GM19023 (cell line): Measurements from ENCODE around the gene LSM3.

Experiments used
- ATAC-seq: cut with Tn5 transposase; IDR thresholded peaks from one replicate; pipeline ENCODE4 v1.9.1; 2021; ENCODE audit warnings: mild to moderate bottlenecking, moderate library complexity; ENCODE audit not compliant: unreplicated experiment

The LSM3 gene

DNA sequence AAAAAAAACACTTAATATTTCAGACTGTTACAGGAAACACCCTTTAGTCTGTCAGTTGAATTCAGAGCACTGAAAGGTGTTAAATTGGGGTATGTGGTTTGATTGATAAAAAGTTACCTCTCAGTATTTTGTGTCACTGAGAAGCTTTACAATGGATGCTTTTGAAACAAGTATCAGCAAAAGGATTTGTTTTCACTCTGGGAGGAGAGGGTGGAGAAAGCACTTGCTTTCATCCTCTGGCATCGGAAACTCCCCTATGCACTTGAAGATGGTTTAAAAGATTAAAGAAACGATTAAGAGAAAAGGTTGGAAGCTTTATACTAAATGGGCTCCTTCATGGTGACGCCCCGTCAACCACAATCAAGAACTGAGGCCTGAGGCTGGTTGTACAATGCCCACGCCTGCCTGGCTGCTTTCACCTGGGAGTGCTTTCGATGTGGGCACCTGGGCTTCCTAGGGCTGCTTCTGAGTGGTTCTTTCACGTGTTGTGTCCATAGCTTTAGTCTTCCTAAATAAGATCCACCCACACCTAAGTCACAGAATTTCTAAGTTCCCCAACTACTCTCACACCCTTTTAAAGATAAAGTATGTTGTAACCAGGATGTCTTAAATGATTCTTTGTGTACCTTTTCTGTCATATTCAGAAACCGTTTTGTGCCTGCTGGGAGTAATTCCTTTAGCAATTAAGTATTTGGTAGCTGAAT lies 35.9 kb upstream of the LSM3 start:
- no peak for ATAC-seq

DNA sequence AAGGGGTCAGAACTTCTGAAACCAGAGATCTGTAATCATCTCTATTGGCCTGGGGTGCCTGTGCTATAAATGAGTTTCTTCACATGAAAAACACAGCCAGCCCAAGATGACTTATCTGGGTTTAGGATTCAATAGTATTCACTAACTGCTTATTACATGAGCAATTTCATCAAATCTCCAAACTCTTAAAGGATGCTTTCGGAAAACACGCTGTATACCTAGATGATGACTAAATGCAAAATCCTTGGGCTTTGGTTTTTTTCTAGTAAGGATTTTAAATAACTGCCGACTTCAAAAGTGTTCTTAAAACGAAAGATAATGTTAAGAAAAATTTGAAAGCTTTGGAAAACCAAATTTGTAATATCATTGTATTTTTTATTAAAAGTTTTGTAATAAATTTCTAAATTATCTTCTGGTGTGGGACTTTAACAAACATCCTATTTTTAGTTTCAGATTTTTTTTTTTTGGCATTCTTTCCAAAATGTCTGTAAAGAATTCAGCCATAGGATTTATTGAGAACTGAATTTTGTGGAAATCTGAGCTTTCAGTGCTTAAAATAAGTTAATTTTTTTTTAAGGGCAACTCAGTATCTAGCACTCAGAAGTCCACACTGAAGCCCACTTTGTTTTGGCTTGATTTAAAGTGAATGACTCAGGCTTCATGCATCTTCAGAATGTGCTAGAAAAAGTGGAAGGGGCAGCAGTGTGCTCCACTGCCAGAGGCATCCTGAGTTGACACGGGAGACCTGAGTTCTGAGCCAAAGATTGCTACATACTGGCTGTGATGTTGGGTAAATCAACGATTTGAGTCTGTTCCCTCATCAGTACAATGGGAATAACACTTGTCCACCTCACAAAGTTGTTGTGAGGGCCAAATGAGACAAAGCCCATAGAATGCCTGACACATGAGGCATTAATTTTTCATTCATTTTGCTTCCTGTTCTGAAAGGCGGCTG lies 35.1 kb upstream of the LSM3 start:
- no peak for ATAC-seq

- ATAC-seq = peak; percentile 93
Measured at GRCh38 chr3:14144423-14145075, 34.1 kb upstream of the LSM3 start.

DNA sequence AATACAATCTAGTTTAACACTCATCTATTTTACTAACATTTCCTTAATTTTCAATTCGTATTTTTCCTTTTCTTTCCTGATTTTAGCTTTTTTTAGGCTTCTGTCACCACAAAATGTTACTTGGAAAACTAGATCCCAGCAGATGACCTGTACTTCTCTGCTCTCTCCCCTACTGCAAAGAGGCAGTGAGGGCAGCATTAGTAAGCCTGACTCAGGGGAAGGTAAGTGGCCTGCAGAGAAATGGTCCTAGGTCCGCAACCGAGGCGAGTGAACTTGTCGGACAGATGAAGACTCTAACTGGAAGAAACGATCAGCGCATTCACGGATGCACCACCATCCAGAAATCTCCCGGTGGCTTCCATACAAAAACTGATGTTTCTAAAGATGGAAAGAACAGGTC lies 33.4 kb upstream of the LSM3 start:
- no peak for ATAC-seq

- ATAC-seq = no peak
Measured at GRCh38 chr3:14145670-14146380, 32.8 kb upstream of the LSM3 start.

- no peak for ATAC-seq
Measured at GRCh38 chr3:14146381-14147065, 32.1 kb upstream of the LSM3 start.

GRCh38 chr3:14147066-14147435 lies 31.6 kb upstream of the LSM3 start:
- ATAC-seq = no peak

GRCh38 chr3:14147617-14148016 lies 31.0 kb upstream of the LSM3 start:
- no peak for ATAC-seq

DNA sequence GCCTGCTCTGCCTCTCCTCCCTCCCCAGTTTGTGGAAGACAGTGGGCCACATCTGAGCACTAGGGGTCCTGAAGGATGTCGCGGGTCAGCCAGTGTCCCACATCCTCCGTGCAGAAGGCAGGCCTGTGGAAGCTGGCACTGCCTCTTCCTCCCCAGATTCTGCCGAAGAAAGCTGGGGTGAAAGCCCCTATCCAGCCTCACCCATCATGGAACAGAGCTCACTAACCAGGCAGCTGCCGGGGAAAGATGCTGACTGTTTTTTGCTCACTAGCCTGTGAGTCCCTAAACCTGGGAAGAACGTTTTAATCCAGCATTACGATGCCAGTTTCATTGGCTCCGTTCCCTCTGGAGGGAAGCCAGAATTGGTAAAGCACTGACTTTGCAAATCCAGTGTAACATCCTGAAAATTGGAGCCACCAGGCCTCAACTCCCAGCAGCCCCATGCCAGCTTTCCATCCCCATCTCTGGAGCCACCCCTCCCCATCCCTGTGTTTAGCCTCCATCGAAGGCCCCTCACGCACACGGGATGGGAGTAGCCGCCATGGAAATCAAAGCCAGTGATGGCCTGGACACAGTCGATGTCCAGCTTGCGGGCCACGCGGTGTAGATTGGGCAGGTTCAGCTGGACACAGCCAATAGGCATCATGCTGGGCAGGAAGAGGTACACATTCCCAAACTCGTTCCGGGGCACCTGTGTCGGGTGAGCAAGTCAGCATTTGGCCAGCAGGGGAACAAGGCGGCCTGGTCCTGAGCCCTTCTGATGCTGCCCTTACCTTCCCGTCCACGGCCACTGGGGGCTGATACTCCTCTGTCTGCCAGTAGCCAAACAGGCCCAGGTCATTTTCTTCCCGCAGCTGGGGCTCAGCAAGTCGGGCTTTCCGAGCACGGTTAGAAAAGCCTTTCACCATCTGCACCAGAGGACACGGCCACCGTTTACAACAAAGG lies 30.3 kb upstream of the LSM3 start:
- no peak for ATAC-seq

- no peak for ATAC-seq
Measured at GRCh38 chr3:14150078-14150477, 28.5 kb upstream of the LSM3 start.

- no peak for ATAC-seq
Measured at GRCh38 chr3:14150491-14151230, 28.0 kb upstream of the LSM3 start.

GRCh38 chr3:14151471-14152083 lies 27.0 kb upstream of the LSM3 start:
- no peak for ATAC-seq

DNA sequence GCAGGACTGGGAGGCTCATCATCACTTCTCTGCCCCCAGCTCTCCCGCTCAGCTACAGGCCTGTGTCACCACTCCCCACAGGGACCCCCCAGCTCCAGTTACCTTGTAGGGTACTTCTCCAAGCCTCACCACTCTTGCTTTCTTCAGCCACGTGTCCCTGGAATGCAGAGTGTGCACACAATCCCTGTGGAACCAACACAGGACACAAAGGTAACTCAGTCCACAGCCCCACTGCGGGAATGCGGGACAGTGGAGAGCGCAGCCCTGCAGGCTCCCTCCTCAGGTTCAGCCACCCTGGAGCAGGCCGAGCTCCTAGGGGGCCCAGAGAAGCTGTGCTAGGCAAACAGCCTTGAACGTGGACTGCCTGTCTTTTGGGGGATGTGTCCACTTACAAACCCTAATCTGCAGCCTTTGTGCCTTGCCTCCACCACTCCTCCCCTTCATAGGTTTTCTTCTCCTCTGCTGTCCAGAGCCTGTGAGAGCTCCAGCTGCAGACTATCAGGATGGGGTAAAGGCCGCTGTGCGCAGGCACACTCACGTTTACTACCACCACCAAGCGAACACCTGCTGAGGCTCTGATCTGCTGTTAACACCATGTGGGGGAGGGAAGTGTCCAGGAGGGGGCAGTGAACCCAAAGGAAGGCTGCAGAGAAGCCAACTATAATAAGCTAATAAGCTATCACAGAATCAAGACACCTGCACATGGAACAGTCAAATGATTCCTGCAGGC lies 26.2 kb upstream of the LSM3 start:
- ATAC-seq = no peak

DNA sequence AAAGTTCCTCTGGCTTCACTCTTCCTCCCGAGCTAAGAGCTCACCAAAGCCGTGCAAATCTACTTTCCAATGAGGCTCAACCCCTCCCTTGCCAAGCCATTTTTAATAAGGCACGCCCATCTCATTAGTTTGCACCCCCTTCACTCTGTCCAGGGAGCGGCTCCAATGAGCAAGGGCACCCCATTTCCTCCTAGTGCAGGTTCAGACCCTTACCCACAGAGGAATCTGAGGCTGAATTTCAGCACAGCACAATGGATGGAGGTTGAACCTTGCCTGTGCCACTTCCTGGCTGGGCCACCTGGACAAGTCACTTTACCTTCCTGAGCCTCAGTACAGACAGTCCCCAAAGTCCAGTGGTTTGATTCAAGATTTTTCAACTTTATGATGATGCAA lies 25.7 kb upstream of the LSM3 start:
- ATAC-seq = no peak

- ATAC-seq = no peak
Measured at GRCh38 chr3:14153663-14154062, 25.0 kb upstream of the LSM3 start.

DNA sequence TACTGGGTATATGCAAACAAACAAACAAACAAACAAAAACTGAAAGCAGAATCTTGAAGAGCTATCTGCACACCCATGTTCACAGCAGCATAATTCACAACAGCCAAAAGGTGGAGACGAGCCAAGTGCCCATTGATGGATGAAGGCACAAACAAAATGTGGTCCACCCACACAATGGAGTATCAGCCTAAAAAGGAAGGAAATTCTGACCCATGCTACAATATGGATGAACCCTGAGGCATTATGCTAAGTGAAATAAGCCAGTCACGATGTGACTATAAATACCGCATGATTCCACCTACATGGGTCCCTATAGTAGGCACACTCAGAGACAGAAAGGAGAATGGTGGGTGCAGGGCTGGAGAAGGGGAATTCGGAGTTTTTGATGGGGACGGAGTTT lies 24.3 kb upstream of the LSM3 start:
- no peak for ATAC-seq

DNA sequence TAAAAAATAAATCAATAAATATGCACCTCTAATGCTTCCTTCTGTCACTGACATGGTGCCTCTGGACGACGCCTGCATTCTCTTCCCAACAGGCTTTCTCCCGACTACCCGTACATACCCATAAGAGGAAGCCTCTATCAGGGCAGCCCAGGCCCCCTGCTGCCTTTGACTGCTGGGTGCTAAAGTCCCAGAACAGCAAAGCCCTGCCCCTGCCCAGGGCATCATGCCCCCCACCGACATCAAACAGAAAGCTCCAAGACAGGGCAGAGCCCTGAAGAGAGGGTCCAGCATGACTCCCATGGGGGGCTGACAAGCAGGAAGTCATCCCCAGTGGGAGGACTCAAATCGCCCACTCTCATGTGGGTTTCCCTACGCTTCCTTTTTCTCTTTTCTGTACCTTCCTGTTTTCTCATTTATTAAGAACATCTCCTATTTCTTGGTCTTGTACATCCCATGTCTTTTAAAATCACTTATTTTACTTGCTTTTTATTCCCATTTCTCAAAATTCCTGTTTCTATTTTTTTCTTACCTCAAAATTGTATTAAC lies 23.6 kb upstream of the LSM3 start:
- ATAC-seq = no peak
